ENCODE results near the gene GNAI3.
A peak's percentile ranks its signal among the peaks of the same experiment; 100 is the strongest.

Gene GNAI3

GRCh38 chr1:109603229-109603628, 54.8 kb downstream of the GNAI3 start:
- no peak for DNase-seq

- peak in 1 of 2 donors; percentile 59 for DNase-seq
These were observed 57.0 kb downstream of the GNAI3 start for GRCh38 chr1:109605381-109605780.

- no peak for DNase-seq
These were observed 61.5 kb downstream of the GNAI3 start for GRCh38 chr1:109609881-109610280.

- no peak for DNase-seq
These were observed 62.3 kb downstream of the GNAI3 start for GRCh38 chr1:109610609-109611307.

GRCh38 chr1:109611308-109611990, 63.0 kb downstream of the GNAI3 start:
- DNase-seq, result no peak

GRCh38 chr1:109613361-109614147, 65.1 kb downstream of the GNAI3 start:
- DNase-seq, result no peak

- peak; percentile 87 to 97 for DNase-seq
These were observed 67.5 kb downstream of the GNAI3 start for GRCh38 chr1:109615879-109616278.

GRCh38 chr1:109616391-109616790, 68.0 kb downstream of the GNAI3 start:
- DNase-seq, result peak; percentile 79 to 98

- peak; percentile 90 to 95 for DNase-seq
These were observed 68.9 kb downstream of the GNAI3 start for GRCh38 chr1:109617291-109617801.

- peak; percentile 61 to 87 for DNase-seq
These were observed 70.5 kb downstream of the GNAI3 start for GRCh38 chr1:109618661-109619575.

GRCh38 chr1:109619576-109620400, 71.4 kb downstream of the GNAI3 start, which contains the start of the genes AMPD2 and GNAT2:
AMPD2 (plus strand) TSS chr1:109619837; CDS start chr1:109621176, 1,339 bp downstream.
GNAT2 (minus strand) TSS chr1:109619616; CDS start chr1:109612870, 6,746 bp downstream.
- peak; percentile 91 to 96 for DNase-seq

- DNase-seq, result peak; percentile 30 to 55
These were observed 72.0 kb downstream of the GNAI3 start for GRCh38 chr1:109620401-109620791.

- DNase-seq, result peak; percentile 89 to 92
These were observed 72.4 kb downstream of the GNAI3 start for GRCh38 chr1:109620841-109621286.

GRCh38 chr1:109621379-109622136, 73.1 kb downstream of the GNAI3 start:
- DNase-seq, result no peak

GRCh38 chr1:109622137-109622892, 73.9 kb downstream of the GNAI3 start:
- no peak for DNase-seq

GRCh38 chr1:109622895-109623294, 74.5 kb downstream of the GNAI3 start:
- no peak for DNase-seq

- no peak for DNase-seq
These were observed 75.3 kb downstream of the GNAI3 start for GRCh38 chr1:109623601-109624161.

GRCh38 chr1:109624201-109625010, 76.0 kb downstream of the GNAI3 start:
- no peak for DNase-seq
